GM19467 (cell line): ENCODE measurements around the gene GGTLC2.
"Not testable (repeated sequence)": the region's sequence is repeated elsewhere in the genome, so short reads cannot be mapped to it uniquely, and the experiment has no call there.

Experiments
- ATAC-seq: cut with Tn5 transposase; IDR thresholded peaks from one replicate; pipeline ENCODE4 v1.9.1; 2021; ENCODE audit warnings: mild to moderate bottlenecking, moderate library complexity; ENCODE audit not compliant: unreplicated experiment

The GGTLC2 gene

DNA sequence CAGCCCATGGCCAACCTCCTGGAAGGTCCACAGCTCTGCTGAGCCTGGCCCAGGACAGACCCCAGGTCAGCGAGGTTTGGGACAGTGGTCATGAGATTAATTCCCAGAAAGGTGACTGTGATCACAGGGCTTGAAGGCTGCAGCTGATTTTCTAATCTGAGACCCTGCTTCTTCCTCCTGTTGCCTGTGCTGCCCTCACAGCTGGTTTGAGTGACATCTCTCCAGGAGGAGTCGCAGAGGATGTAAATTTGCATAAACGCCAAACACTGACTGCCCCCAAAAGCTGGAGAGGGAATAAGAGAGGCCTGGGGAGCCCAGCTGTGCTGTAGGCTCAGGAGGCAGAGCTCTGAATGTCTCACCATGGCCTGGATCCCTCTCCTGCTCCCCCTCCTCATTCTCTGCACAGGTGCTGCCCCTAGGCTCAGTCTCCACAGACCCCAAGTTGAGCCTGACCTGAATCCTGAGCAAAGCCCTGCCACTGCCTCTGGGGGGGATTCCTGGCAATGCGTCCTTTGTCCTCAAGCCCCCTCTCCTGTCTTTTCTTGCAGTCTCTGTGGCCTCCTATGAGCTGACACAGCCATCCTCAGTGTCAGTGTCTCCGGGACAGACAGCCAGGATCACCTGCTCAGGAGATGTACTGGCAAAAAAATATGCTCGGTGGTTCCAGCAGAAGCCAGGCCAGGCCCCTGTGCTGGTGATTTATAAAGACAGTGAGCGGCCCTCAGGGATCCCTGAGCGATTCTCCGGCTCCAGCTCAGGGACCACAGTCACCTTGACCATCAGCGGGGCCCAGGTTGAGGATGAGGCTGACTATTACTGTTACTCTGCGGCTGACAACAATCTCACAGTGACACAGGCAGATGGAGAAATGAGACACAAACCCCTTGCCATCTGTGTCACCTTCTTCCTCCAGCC is 23.8 kb downstream of the GGTLC2 start:
- ATAC-seq: no peak

DNA sequence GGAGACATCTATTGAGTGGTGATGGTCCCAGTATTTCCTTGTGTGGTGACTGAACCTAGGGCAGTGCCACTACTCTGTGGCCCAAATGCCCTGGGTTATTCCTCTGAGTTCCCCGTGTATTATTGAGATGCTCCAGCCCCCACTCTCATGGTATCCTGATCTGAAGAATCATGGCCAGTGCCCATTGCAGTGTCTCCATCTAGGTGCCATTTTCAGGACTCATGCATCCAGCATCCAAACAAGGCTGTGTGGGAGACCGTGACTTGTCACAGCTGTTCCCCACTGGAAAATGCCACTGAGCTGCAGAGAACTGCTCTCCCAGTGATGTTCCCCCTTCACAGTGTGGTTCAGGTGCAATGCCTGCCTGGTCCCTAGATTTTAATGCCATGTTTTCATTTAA is 24.7 kb downstream of the GGTLC2 start:
- no peak for ATAC-seq

DNA sequence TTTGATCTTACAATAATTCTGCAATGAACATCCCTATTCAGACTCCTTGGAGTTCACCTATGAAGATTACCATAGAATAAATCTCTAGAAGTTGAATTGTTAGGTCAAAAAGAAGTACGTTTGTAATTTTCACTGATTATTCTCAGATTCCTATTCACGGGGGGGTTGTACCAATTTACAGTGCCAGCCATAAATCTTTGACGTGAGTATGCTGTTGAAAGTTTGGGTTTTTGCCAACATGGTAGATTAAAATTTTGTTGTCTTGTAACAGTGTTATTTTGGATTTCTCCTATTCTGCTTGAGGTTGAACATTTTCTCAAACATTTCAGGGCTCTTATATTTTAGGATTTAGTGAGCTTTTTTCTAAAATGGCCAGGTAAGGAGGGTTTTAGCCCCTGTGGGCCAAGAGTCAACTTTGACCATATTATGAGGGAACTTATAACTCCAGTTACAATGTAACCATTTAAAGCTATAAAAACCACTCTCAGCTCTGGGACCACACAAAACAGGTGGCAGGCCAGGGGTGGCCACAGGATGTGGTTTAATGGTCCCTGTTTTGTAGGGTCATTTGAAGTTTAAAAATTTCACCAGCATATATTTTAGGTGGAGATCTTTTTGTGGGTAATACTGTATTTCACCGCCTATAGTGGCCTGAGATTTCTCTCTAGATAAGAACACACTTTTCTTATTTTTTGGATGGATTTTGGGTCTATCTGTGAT is 25.8 kb downstream of the GGTLC2 start:
- no peak for ATAC-seq

DNA sequence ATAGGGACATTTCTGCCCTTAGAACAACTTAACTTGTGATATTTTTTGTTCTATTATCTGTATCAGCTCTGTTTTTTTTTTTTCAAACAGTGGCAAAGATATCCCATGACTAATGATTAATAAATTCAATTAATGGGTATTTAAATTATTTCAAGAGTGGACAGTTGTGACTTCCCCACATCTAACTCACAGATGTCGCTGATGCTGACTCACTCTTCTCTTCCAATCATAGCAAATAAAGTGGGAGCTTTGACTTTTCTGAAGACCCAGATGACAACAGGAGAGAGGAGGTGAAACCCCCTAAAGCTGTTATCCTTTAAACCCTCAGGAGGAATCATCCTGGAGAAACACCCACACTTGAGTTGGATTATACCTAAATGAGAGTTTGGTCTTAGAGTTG is 27.1 kb downstream of the GGTLC2 start:
- ATAC-seq: no peak

DNA sequence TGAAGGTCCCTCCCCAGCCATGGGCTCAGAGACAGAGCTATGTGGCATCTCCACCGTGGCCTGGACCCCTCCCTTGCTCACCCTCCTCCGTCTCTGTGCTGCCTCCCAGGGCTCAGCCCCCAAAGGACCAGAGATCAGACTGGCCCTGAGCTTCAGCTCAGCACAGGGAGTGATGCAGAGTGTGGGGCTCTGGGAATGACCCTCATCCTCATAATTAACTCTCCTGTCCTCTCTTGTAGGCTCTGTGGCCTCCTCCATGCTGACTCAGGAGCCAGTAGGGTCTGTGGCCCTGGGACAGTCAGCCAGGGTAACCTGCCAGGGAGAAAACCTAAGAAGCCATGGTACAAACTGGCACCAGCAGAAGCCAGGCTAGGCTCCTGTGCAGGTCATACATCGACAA is 28.7 kb downstream of the GGTLC2 start:
- no peak for ATAC-seq

DNA sequence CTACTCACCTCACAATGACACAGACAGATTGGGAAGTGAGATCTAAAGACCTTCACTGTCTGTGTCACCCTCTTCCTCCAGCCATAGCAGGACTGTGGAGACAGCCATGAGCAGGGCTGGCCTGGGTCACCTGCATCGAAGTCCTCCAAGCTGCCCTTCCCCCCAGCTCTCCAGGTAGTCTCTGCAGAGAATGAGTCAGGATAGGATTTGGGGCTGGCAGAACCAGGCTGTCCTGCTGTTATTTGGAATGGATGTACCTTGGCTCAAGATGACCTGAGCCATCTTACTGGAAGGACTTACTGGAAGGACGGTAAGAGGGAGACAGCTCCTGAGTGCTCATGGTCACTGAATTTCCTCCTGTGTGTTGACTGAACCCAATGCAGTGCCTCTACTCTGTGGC is 29.2 kb downstream of the GGTLC2 start:
- no peak for ATAC-seq

DNA sequence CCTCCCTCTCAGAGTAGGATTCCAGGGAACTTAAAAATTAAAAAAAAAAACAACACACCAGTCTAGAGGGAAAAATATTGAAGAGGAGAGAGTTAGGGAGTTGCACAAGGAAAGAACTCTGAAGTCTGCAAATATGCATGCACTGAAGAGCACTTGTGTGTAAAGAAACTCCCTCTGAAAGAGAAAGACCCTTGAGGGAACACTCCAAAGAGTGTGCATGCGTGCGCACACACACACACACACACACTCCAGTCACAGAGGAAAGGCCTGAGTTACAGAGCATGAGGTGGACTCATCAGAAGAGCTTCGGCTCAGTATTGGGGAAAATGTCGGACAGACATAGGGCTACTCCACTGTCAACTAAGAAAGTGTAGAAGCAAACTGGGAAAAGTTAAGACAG is 30.1 kb downstream of the GGTLC2 start:
- ATAC-seq: no peak

DNA sequence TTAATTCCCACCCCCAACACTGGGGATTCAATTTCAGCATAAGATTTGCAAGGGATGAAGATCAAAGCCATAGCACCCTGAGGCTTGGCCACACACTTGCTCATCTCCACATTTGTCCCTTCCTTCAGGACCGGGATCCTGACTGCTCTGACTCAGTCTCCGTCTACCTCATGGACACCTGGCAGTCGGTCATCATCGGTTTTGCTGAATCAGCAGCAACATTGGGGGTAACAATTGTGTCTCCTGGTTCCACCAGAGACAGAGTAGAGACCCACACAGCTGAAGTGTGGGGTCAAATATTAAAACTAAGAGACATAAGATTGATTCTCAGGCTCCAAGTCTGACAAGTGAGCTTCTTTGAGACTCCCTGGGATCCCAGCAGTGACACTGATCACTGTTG is 34.6 kb downstream of the GGTLC2 start:
- ATAC-seq: no peak

DNA sequence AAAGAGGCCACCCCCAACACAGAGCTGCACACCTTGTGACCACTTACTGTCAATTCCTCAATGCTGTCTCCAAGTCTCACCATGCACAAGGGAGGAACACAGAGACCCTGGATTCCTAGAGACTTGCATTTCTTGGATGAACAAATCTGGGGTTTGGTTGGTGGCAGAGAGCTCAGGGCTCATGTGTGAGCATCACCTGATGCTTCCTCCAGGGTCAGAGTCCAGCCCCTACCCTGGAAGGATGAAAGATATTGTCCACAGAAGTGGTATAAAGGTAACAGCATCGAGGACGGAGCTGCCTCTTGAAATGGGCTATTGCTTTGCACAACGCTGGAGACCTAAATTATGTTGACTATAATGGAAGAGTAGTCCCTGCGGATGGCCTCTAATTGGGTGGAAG is 36.0 kb downstream of the GGTLC2 start:
- no peak for ATAC-seq

DNA sequence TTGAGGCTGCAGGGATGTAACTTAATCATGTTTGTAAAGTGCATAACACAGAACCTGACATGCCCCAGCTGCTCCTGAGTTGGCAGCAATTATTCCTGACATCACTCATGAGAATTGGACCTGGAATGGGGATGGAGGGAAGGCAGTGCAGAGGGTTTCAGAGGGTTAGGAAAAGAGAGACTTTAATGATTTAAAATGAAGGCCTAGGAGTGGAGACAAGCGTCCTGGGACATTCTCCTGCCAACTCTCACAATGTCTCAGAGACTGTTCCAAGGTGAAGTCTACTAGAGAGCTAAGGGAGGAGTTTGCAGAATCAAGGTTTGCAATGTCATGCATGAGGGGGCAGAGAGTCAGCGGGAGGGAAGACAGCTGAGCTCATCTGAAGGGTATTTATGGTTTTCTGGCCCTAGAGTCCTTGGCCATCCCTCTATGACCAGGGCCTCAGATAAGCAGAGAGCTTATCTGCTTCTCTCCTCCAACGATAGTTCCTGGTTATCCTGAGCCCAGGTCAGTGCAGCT is 36.9 kb downstream of the GGTLC2 start:
- ATAC-seq: no peak

DNA sequence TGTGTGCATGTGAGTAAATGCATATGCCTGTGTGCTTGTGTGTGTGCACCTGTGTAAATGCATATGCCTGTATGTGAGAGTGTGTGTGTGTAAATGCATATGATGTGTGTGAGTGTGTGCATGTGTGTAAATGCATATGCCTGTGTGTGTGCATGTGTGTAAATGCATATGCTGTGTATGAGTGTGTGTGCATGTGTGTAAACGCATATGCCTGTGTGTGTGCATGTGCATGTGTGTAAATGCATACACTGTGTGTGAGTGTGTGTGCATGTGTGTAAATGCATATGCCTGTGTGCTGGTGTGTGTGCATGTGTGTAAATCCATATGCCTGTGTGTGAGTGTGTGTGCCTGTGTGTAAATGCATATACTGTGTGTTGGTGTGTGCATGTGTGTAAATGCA is 37.8 kb downstream of the GGTLC2 start:
- no peak for ATAC-seq

DNA sequence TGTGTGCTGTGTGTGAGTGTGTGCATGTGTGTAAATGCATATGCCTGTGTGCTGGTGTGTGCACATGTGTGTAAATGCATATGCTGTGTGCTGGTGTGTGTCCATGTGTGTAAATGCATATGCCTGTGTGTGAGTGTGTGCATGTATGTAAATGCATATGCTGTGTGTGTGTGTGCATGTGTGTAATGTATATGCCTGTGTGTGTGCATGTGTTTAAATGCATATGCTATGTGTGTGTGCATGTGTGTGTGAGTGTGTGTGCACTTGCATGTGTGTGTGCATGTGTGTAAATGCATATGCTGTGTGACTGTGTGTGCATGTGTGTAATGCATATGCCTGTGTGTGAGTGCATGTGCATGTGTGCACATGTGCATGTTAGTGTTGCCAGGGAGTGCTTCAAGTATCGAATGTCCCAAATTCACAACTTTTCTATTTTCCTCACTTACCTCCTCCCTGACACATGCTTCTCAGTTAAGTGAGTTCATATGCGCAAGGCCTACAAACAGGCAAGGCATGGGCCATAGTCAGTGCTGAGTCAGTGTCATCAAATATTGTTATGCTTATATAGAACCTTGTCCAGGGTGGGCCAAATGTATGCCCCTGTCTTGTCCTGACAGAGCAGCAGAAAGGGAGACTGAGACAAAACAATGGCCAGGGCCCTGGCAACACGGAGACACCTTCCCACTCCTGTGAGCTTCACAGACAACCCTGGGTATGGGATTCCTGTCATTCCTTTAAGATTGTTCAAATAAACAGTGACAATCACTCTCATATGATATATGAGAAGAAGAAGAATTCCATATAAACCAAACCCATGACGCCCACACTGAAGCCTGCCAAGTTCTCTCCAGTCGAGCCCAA is 38.6 kb downstream of the GGTLC2 start:
- ATAC-seq: no peak

DNA sequence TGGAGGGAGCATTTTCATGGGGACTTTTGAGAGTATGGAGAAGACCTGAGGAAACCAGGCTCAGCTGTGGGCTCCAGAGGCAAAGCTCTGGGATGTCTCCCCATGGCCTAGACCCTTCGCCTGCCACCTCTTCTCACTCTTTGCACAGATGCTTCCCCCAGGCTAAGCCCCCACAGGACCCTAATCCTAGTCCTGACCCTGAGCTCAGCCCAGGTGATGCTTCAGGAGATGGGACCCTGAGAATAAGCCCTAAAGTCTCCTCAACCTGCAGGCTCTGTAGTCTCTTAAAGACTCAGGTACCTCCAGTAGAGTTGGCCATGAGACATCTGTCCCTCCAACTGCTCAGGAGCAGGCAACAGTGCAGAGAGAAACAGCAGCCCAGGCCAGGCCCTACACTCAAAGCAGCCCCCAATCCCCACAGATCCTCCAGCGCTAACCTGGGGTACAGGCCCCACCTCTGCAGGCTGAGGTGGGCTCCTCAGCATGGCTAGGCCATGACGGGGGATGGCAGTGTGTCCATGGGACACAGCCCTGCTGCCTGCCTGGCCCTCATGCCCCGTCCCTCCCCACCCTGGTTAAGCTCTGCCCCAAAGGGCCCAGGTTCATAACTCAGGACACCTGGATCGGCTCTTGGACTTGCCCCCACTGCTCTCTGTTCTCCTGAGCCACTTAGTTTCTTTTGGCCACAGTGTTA is 39.4 kb downstream of the GGTLC2 start:
- ATAC-seq: no peak

DNA sequence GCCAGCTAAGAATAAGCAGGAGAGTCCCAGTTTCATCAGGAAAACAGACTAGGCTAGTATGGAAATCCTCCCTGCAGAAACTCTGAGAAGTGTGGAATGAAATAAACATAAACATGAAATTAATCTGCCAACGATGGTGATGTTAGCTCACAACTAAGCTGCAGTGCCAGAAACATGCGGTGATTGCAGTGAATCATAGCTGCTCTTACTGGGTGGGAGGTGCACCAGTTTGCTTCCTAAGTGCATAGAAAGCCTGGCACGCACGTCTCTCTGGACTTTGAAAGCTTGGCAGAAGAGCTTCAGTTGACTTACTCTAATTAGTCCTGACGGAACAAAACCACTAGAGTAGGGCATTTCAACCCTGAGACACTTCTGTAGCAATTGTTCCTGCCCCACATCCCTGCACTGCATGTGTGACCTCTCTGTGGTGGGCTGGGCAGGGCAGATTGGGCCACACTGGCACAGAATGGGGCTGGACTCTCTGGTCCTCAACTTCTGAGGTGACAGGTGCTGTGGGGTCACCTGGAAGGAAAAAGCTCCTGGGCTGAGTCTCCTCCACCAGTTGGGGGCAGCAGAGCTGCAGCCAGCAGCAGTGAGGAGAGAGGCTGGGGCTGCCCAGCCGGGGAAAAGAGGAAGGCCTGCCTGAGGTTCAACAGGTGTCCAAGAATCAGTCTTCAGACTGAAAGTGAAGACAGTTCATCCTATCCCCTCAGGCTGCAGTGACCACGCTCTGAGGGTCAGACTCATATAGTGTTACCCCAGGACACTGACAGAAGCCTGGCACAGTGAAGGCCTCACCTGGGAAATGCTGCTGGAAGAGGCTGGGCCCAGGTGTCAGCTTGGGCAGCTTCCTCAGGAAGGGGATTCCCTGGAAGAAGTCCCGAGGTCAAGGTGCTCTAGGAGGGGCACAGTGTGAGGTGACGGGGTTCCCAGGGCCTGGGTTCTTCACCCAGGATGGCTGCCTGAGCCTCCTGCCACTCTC is 40.5 kb downstream of the GGTLC2 start:
- no peak for ATAC-seq

DNA sequence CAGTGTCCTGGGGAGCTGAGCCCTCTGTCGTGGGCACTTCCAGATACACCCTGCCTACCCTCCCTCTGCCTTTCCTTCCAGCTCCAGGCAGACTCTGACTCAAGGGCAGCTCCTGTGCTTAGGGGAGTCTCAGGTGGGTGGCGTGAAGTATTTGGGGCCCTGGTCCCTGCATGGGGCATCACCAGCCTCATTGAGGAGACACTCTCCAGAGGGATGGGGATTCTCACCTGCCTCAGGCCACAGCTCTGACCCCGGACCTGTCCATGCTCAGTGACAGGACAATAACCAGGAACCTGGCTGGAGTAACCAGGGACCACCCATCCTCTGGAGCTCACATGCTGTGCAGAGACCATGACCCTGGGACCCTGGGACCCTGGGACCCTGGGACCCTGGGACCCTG is 41.2 kb downstream of the GGTLC2 start:
- no peak for ATAC-seq

DNA sequence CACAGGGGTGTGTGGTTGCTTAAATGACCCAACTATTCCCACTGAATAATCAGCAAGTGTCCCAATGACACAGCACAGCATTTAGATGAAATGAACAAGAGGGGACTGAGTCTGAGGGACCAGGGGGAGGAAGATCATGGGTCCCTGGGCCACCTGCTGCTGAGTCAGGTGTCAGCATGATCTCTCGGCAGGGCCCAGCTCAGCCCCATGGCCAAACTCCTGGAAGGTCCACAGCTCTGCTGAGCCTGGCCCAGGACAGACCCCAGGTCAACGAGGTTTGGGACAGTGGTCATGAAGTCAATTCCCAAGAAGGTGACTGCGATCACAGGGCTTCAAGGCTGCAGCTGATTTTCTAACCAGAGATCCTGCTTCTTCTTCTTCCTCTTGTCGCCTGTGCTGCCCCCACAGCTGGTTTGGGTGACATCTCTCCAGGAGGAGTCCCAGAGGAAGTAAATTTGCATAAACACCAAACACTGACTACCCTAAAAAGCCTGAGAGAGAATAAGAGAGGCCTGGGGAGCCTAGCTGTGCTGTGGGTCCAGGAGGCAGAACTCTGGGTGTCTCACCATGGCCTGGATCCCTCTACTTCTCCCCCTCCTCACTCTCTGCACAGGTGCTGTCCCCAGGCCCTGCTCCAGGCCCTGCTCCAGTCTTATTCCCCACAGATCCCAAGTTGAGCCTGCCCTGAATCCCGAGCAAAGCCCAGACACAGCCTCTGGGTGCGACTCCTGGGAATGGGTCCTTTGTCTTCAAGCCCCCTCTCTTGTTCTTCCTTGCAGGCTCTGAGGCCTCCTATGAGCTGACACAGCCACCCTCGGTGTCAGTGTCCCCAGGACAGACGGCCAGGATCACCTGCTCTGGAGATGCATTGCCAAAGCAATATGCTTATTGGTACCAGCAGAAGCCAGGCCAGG is 42.0 kb downstream of the GGTLC2 start:
- not testable (repeated sequence) for ATAC-seq

DNA sequence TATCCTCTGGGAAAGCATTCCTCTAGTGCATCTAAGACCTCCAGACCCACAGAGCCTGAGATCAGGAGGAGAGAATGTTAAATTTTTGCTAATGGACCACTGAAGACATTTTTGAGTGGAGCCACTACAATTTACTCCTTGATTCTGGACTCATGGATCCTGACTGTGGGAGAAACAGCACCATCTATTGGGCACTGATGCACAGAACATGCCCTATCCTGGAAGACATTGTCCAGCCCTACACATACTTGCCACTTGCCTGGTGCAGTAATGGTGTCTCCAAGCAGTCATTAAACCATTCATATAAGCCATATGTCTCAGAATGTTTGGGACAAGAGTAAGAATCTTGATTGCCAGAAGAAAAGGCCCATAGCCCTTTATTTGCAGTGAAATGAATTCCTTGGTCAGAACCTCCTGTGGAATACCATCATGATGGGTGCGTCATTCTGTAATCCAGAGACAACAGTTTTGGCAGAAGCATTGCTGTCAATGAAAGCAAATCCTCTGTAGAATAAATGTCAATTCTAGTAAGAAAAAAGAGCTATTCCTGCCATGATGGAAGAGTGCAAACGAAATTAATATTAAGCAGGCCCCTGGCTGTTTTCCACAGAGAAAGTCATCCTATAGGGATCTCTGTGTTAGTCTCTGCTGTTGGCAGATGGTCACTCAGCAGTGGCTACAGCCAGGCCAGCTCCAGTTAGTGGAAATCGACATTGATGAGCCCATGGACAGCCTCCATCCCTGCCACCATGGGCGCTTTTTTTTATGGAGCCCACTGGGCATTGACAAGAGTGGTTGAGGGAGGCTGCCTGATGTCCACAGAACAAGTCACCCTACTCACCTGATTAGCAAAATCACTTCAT is 43.5 kb downstream of the GGTLC2 start:
- no peak for ATAC-seq
